GM19438 (cell line): ENCODE measurements around the gene ILF2.
A peak's percentile ranks its signal among the peaks of the same experiment; 100 is the strongest.
"Not testable (repeated sequence)": the region's sequence is repeated elsewhere in the genome, so short reads cannot be mapped to it uniquely, and the experiment has no call there.

Experiments used
- ATAC-seq: cut with Tn5 transposase; IDR thresholded peaks from one replicate; pipeline ENCODE4 v1.9.1; 2021; ENCODE audit warnings: low read depth; ENCODE audit not compliant: unreplicated experiment

Gene ILF2

DNA sequence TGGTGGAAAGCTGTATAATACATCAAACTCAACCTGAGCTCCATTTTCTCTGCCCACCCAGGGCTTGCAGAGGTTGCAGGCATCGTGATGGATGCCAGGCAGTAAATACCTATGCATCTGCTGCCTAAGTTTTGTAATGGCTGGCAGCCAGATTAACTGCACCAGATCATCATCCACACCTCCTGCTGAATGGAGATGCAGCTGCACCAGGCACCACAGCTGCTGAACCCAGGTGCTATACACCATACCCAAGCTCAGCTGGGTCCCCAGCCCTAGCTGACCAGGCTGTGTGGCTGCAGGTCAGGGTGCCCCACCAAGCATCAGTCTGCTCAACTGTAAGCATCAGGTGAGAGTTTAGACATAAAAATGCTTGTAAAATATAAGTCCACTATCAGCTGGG, 19.0 kb downstream of the ILF2 start:
- no peak for ATAC-seq

DNA sequence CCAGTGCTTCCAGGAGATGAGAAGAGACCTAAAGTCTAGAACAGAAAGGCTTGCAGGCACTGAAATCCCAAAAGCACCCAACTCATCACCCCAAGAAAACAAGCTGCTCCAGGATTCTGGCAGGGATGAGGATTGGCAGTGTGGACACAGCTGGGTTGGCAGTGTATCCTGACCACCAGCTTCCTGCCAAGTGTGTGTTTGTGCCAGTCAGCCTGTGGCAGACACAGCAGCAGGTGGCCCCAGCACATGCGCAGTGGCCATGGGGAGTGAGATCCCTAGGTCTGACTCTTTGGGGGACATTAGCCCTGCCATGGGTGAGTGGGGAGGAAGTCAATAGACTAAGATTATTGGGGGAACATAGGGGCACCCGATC, 20.9 kb downstream of the ILF2 start:
- no peak for ATAC-seq

DNA sequence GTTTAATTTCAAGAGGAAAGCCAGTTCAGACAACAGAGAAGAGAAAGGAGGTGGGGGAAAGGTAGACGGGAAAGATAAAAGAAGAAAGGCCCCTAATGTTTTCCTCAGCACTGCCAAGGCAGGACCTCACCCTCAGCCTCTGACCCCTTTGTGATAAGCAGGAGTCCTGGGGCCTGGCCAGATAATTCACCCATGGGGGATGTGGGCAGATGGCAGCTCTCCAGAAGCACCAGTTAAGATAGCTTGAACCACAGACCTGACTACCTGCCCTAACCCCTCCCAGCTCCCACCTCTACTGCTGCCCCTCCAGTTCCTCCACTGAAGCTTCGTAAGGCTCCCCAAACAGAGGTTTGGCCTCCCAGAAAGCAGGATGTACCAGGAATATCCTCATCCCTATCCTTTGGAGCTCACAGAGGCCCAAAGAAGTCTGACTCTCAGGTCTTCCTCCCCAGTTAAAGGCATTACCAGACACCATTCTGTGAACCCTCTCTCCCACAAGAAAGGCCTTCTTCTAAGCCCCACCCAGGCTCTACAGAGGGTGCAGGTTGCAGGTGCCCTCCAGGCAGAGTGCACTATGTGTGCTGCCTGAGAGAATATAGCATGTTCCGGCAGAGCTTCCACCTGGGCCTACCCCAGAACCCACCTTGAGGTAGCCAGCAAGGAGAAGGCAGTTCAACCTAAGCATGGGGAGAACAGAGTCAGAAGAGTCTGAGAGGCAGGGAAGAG, 21.5 kb downstream of the ILF2 start:
- ATAC-seq, result no peak

DNA sequence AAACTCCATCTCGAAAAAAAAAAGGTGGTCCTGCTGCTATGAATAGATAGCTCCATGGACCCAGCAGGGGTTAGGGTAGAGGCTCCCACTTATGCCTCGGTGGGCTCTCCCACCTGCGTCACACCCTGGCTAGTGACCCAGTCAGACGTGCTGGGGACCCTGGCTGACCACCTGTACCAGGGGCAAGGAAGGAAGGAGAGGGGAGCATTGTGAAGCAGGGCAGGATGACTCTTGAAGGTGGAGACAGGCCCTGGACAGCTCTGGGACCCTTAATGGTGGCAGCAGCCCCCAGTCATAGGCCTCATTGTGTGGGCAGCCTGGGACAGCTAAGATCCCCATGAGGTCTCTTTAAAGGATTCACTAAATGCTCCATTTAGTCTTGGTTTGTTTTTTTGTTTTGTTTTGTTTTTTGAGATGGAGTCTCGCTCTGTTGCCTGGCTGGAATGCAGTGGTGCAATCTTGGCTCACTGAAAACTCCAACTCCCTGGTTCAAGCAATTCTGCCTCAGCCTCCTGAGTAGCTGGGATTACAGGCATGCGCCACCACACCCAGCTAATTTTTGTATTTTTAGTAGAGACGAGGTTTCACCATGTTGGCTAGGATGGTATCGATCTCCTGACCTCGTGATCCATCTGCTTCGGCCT, 22.7 kb downstream of the ILF2 start:
- ATAC-seq, result no peak

DNA sequence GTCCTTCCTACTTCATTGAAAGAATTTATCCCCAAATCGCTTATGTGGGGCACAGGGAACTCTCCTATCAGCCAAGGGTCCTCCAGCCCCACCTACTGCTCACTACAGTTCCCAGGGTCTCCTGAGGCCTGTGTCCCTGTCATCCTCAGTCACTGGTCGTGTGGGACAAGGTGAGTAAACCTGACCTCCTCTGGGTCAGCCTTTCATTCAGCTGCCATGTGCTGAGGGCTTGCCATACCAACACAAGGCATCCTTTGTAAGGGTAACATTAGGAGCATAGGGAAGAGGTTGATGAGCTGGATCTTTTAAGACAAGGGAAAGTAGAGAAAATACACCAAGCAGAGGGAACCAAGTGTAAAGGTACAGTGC, 23.5 kb downstream of the ILF2 start:
- no peak for ATAC-seq

DNA sequence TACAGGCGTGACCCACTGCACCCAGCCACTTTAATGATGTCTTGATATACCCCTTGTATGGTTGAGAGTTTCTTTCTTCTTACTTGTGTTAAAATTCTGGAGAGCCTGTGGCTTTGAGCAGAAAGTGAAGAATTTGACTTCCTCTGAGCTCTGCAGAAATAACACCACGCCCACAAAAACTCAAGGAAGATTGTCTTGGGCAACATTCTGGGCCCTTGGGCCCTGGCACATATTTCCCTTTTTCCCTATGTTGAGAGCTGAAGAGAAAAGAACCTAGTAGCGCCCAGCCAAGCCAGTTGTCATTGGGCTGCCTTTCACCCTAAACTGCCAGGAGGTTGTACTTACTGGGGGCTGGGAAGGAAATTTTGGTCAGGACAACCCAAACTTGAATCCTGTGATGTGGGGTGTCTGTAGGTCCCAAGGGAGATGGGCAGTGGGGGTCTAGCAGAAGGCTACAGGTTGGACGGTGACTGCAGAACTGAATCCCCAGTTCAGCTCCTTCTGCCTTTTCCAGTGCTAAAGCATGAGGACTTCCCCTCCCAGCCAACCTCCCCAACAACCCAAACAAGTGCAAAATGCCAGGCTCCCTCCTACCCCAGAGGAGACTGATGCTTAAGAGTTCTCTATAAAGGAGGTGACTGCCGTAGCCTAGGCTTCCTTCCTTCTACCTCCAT, 24.0 kb downstream of the ILF2 start:
- ATAC-seq, result no peak

DNA sequence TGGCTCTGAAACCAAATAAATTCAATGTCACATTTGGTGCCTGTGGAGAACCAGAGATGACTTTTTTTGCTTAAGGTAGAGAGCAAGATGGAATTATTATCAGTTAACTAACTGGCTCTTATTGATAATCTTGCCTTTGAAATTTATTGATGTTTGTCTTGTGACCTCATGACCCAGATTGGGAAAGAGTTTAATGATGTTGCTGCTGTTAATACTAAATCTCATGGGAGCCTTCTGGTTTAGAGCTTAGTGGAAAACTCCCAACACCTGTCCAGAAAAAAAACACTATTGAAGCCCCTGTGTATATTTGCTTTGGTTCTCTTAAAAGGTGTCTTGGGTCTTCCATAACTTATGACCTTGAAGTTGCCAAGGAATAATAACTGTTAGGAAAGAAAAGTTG, 27.0 kb downstream of the ILF2 start:
- ATAC-seq, result no peak

DNA sequence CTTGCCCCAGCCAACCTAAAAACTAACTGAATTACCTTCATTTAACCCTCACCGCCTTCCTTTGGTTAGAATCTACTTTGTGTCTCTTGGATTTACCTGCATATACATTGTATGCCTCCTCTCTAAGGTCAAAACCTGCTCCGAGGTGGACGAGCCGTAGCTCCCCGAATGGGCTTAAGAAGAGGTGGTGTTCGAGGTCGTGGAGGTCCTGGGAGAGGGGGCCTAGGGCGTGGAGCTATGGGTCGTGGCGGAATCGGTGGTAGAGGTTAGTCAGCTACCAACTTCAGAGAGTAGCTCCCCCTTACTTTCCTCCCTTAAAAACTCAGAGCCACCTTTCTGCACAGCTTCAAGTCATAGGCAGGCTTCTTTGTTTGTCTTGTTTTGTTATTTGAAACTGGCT, 27.7 kb downstream of the ILF2 start:
- no peak for ATAC-seq

DNA sequence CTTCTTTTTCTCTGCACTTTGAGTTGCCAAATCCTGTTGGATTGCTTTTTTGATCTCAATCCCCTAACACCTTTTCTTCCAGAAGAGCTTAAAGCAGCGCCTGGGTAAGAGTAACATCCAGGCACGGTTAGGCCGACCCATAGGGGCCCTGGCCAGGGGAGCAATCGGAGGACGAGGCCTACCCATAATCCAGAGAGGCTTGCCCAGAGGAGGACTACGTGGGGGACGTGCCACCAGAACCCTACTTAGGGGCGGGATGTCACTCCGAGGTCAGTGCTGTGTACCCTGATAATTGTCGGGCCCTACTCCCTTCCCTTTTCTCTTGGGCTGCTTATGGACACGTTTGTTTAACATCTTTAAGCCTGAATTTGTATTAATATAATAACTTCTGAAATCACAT, 28.6 kb downstream of the ILF2 start:
- ATAC-seq, result no peak

DNA sequence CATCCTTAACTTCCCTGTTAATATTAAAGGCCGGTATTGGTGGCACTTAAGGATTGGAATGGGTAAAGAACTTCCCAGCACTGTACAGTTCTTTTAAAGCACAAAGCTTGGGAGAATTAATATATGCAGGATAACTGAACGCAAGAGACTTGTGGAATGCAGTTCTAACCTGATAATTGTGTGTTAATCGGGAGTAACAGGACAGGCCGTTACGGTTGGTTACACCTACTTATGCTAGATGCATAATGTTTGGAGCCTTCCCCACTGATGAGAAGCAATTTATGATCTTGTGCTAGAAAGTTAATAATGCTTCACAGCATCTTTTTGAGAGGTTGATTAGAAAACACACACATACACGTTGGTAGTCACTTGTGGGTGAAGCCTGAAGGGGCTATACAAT, 29.9 kb downstream of the ILF2 start:
- no peak for ATAC-seq

DNA sequence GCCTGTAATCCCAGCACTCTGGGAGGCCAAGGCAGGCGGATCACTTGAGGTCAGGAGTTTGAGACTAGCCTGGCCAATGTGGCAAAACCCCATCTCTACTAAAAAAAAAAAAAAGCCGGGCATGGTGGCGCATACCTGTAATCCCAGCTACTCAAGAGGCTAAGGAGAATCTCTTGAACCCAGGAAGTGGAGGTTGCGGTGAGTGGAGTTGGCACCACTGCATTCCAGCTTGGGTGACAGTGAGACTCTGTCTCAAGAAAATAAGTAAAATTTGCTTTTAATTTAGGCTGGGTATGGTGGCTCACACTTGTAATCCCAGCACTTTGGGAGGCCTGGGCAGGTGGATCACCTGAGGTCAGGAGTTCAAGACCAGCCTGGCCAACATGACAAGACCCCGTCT, 30.6 kb downstream of the ILF2 start:
- not testable (repeated sequence) for ATAC-seq

DNA sequence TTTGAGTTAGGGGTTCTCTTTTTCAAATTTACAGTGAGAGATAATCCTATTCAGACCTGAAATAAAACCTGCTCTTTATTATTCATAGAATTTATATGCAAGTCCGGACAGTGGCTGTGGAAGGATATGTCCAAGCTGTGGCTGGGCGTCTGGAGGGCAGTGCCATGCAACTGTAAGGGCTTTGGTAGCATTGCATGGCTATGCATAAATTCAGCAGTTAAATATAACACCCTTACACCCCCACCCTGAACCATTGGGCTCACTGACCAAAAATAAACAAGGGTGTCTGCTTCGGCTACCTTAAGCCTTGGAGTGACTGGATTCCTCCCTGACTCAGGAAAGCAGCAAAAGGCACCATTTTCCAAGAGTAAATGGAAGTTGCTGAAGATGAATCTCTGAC, 31.5 kb downstream of the ILF2 start:
- no peak for ATAC-seq

DNA sequence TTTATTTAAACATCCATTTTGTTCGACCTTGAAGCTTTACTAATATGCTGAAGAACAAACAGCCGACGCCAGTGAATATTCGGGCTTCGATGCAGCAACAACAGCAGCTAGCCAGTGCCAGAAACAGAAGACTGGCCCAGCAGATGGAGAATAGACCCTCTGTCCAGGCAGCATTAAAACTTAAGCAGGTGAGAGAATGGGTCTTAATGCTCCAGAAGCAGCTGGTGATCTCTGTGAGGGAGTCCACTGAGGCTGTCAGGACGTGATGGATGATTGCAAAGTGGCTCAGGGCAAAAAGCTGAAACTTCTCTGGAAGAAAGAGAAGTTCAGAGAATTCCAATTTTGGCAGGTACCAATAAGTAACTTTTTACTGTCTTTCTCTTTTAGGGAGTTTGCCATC, 32.5 kb downstream of the ILF2 start:
- ATAC-seq, result no peak

DNA sequence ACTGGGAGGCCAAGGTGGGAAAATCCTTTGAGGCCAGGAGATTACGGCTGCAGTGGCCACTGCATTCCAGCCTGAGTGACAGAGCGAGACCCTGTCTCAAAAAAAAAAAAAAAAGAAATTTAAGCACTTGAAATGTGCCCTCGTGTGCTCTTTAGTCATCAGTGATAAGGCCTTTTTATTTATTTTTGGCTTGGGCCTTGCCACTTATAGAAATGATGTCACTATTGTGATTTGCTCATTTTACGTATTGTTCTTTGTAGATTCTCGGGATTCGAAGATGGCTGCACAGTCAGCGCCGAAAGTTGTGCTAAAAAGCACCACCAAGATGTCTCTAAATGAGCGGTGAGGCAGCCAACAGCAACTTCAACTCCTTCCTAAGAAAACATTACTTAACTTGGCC, 34.5 kb downstream of the ILF2 start:
- ATAC-seq, result no peak

DNA sequence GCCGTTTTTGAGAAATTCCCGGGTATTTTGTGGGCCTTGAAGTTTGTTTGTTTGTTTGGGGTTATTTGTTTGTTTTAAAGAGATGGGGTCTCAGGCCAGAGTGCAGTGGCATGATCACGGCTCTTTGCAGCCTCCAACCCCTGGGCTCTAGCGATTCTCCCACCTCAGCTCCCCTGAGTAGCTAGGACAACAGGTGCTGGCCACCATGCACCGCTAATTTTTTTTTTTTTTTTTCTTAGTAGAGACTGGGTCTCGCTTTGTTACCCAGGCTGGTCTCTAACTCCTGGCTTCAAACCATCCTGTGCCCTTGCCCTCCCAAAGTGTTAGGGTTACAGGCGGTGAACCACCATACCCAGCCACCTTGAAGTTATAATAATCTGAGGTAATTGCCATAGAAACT, 34.9 kb downstream of the ILF2 start:
- ATAC-seq, result no peak

DNA sequence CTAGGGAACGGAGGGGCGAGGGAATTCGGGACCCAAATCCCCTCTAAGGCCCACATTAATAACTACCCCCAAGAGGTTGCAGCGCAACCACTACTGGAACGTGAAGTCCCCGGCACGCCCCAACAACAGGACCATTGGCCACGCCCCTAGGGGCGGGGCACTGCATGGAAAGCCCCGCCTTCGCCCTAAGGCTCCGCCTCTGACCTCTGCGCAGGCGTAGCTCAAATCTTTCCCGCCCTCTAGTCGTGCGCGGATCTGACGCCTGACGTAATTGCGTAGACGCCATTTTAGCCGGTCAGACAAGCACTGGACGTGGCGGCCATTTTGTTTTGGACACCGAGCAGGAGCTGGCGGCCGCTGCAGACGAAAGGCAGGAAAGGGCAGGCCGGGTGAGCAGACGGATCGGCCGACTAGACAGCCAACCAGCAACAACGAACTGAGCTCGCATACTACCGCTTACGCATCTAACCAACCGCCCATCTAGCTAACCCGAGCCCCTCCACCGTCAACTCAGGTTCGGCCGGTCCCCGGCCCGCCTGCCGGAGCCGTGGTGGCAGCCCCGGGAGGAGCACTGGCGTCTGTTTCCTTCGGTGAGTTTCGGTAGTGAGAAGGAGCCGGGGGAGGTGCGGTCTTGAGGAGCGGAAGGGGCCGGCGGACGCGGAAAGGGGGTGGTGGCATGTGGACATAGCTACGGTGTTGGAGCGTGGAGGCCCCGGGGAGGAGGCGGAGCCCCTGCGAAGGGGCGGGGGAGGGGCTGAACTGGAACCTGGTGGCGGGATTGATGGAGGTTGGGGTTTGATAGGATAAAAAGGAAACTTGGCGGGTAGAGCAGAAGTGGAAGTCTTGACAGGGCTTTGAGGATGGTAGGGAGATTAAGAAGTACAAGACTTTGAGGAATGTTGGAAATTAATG, 36.8 kb downstream of the ILF2 start, which contains the start of gene CHTOP:
Gene CHTOP, plus strand, starts transcription at position 313 of the 912 bp plus-strand sequence. CDS start 2,523 bp downstream, outside the sequence.
- ATAC-seq, result peak; percentile 88

DNA sequence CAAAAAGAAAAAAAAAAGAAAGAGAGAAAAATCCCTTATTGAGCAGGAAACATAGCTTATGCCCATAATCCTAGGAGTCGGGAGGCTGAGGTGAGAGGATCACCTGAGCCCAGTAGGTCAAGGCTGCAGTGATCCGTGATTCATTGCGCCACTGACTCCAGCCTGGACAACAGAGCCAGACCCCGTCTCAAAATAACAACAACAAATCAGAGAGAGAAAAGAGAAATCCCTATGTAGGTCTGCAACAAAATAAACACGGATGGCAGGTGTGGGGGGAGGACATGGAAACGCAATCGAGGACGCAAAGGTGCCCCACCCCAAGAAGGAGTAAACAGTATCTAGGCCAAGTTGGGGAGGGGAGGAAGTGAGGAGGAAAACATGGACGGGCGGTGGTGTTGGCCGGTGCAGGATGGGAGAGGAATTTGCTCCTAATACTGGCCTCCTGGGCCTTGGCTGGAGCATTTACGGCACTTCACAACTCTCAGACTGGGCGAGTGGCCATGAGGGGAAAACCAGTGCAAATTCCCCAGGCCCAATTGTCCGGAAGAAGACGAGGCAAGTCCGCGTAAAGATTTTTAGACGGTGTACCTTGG, 37.5 kb downstream of the ILF2 start:
- no peak for ATAC-seq

DNA sequence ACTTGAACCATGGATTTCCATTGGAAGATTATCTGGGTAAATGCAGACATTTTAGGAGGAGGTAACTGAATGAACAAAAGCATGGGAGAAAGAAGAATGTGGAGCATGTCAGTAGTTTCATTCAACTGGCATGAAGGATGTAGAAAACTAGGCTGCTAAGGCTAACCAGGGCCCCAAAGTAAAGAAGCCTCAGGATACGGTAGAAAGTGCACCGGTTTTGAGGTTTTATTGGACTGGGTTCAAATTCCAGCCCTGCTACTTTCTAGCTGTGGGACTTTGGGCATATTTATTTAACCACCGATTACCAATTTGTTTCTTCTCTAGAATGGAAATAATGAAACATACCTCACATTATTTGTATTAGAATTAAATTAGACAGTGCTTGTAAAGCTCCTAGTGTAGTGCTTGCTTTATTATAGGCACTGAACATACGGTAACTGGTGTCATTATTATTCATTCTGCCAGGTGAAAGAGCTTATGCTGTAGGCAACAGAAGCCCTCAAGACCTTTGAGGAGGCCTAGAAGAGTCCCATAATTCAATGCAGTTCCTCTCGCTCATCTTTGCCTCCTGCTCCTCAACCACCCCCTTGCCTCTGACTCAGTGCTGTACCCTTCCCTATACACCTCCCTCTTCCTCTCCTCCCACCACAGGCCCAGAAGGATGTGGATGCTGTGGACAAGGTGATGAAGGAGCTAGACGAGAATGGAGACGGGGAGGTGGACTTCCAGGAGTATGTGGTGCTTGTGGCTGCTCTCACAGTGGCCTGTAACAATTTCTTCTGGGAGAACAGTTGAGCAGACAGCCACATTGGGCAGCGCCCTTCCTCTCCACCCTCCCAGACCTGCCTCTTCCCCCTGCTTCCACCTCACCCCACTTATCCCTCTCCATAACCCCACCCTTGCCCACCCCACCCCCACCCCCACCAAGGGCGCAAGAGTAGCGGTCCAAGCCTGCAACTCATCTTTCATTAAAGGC, 39.5 kb downstream of the ILF2 start:
- no peak for ATAC-seq

DNA sequence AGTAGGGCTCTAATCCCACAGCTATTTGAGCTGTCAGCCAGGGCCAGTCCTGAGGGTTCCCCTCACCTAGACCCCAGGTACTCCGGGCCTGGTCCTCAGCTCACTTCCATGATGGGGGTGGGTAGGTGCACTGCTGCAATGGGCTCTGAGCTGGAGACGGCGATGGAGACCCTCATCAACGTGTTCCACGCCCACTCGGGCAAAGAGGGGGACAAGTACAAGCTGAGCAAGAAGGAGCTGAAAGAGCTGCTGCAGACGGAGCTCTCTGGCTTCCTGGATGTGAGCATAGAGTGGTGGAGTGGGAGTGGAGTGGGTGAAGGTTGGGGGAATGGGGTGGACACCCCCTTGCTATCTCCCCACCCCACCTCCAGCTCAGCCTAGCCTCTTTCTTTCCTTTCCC, 40.4 kb downstream of the ILF2 start:
- no peak for ATAC-seq
